ENCODE data around the gene TNRC6C.

DNA sequence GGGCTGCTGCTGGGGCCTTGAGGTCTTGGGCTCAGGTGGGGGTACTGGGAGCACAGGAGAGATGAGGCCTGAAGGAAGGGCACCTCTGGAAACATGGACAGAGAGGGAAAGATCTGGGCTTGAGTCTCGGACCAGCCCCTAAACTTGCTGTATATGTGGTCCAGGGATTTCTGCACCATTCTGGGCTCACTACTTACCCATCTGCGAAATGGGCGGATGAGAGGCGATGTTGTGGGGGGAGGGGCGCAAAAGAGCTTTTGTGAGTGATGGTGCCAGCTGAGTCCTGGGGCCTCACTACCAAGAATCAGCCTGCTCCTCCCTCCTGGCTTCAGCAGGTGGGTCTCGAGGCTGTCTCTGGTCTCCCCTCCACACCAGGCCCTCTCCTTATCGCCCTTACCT lies 188.0 kb downstream of the TNRC6C start:
- TF ChIP-seq, protein P1, sequence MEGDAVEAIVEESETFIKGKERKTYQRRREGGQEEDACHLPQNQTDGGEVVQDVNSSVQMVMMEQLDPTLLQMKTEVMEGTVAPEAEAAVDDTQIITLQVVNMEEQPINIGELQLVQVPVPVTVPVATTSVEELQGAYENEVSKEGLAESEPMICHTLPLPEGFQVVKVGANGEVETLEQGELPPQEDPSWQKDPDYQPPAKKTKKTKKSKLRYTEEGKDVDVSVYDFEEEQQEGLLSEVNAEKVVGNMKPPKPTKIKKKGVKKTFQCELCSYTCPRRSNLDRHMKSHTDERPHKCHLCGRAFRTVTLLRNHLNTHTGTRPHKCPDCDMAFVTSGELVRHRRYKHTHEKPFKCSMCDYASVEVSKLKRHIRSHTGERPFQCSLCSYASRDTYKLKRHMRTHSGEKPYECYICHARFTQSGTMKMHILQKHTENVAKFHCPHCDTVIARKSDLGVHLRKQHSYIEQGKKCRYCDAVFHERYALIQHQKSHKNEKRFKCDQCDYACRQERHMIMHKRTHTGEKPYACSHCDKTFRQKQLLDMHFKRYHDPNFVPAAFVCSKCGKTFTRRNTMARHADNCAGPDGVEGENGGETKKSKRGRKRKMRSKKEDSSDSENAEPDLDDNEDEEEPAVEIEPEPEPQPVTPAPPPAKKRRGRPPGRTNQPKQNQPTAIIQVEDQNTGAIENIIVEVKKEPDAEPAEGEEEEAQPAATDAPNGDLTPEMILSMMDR (IDR thresholded peaks at IDR 0.05), result no peak
- TF ChIP-seq POLR2A (IDR thresholded peaks at IDR 0.05), result no peak
- no peak for TF ChIP-seq POLR2AphosphoS5 (IDR thresholded peaks at IDR 0.05)
